ENCODE measurements around the gene WWOX. TPM values are rescaled to one million over a fixed set of nuclear protein-coding genes. Genes with fewer than 3 reads are reported as not detected.

Gene WWOX
- total and polyA plus RNA-seq, 2 of the 4 experiments (the other 2 are of a cell fraction), result 2.7 to 5.4 TPM

DNA sequence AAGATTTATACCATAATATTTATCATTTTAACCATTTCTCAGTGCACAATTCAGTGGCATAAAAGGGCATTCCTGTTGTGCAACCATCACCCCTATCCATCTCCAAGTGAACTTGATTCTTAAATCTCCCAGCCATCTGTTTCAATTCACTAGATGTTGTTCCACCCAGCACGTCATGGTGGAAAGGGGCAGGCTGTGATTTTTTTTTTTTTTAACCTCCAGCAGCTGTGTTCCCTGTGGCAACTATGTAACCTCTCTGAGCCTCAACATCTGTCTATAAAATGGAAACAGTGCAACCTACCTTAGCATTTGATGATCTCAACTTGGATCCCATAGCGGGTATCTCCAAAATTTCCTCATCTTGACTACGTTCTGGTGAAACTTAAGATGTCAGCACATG is 604.5 kb downstream of the WWOX start:
- no peaks in the 10 kb centered on the region for H3K9me1 ChIP-seq (ENCODE audit: insufficient read depth, low read length)
- no peak overlapping the region for H2AFZ ChIP-seq (replicated peaks; ENCODE audit: low read length, poor library complexity)
- H3K56ac ChIP-seq (ENCODE audit: extremely low read depth, insufficient read depth, low read length), result no peak overlapping the region
- no peak overlapping the region for H3K14ac ChIP-seq (replicated peaks; ENCODE audit: low read depth, low read length)
- WGBS, 2 experiments (ENCODE audit: extremely low coverage in 2 of 2, insufficient read length in 1 of 2), result no CpG with 5 or more reads among the region's 3 CpGs
- no peak overlapping the region for H3K18ac ChIP-seq (ENCODE audit: low read depth, low read length)
- H2AK5ac ChIP-seq (ENCODE audit: low read depth, low read length), result no peak overlapping the region
- H3K4me3 ChIP-seq (ENCODE audit: insufficient read depth, low read depth, low read length), result no peak overlapping the region
- no peak overlapping the region for H2BK15ac ChIP-seq (ENCODE audit: low read depth, low read length)
- H3K4ac ChIP-seq (ENCODE audit: low read depth, low read length), result no peak overlapping the region
- H3K9me3 ChIP-seq (ENCODE audit: control insufficient read depth, insufficient read depth, low read length), result peaks cover 16% of the 10 kb centered on the region
- ChIA-PET CTCF (no interaction called here), POLR2A (ENCODE audit: unreplicated experiment) (no interaction called here)
- no TSS peak for BruUV-seq (replicated peaks)
- in situ Hi-C loops (cut with MboI; ENCODE audit: low sequenced_read_pairs), result no loop called here
- H4K91ac ChIP-seq (ENCODE audit: insufficient read depth, low read depth, low read length), result no peak overlapping the region
- H4K20me1 ChIP-seq (ENCODE audit: insufficient read depth, low read length), result no peaks in the 10 kb centered on the region
- no peaks in the 10 kb centered on the region for H3K36me3 ChIP-seq (ENCODE audit: control insufficient read depth, insufficient read depth, low read length)
- no peak overlapping the region for H2AK9ac ChIP-seq (replicated peaks; ENCODE audit: low read depth, low read length, poor library complexity)
- H3K9ac ChIP-seq (ENCODE audit: low read depth, low read length), result no peak overlapping the region
- intact Hi-C loops (cut with micrococcal nuclease), result no loop called here
- H4K5ac ChIP-seq (ENCODE audit: low read depth, low read length), result no peak overlapping the region
- no peaks in the 10 kb centered on the region for H3K79me1 ChIP-seq (ENCODE audit: low read depth in 1 of 2, low read length in 2 of 2)
- no peak overlapping the region for H3K4me2 ChIP-seq (ENCODE audit: low read depth, low read length)
- H2BK20ac ChIP-seq (ENCODE audit: low read depth, low read length), result no peak overlapping the region
- ATAC-seq (ENCODE audit: low read depth) (no peak), DNase-seq (no peak)
- H2BK120ac ChIP-seq (ENCODE audit: low read depth, low read length), result no peak overlapping the region
- dilution Hi-C loops (cut with HindIII; ENCODE audit: low sequenced_read_pairs, unreplicated experiment), result no loop called here
- H3K27me3 ChIP-seq (ENCODE audit: control insufficient read depth, insufficient read depth, low read length), result no peaks in the 10 kb centered on the region
- no peak overlapping the region for H4K8ac ChIP-seq (ENCODE audit: low read depth in 2 of 2, low read length in 2 of 2)
- no peaks in the 10 kb centered on the region for H3K4me1 ChIP-seq (ENCODE audit: control insufficient read depth, insufficient read depth, low read length)
- TF ChIP-seq MAFK (IDR thresholded peaks at IDR 0.05; ENCODE audit: low read depth, low read length) (no peak), SMC3 (IDR thresholded peaks at IDR 0.05; ENCODE audit: low read depth, low read length) (no peak), FOS (IDR thresholded peaks at IDR 0.05; ENCODE audit: low read depth, low read length) (no peak), CHD1 (IDR thresholded peaks at IDR 0.05; ENCODE audit: low read depth, low read length) (no peak), RCOR1 (IDR thresholded peaks at IDR 0.05; ENCODE audit: insufficient replicate concordance, low read length) (no peak), NFE2L2 (IDR thresholded peaks at IDR 0.05; ENCODE audit: low read depth, low read length) (no peak), MAZ (IDR thresholded peaks at IDR 0.05; ENCODE audit: borderline replicate concordance, low read depth, low read length) (no peak), POLR2A (IDR thresholded peaks at IDR 0.05; ENCODE audit: low read depth, low read length) (no peak), RFX5 (IDR thresholded peaks at IDR 0.05; ENCODE audit: low read depth, low read length) (no peak), RAD21 (IDR thresholded peaks at IDR 0.05; ENCODE audit: low read length) (no peak), BHLHE40 (IDR thresholded peaks at IDR 0.05; ENCODE audit: low read depth, low read length) (no peak), MXI1 (IDR thresholded peaks at IDR 0.05; ENCODE audit: borderline replicate concordance, low read depth, low read length) (no peak), CEBPB (IDR thresholded peaks at IDR 0.05; ENCODE audit: low read depth, low read length) (no peak)
- TF ChIP-seq, protein P1, sequence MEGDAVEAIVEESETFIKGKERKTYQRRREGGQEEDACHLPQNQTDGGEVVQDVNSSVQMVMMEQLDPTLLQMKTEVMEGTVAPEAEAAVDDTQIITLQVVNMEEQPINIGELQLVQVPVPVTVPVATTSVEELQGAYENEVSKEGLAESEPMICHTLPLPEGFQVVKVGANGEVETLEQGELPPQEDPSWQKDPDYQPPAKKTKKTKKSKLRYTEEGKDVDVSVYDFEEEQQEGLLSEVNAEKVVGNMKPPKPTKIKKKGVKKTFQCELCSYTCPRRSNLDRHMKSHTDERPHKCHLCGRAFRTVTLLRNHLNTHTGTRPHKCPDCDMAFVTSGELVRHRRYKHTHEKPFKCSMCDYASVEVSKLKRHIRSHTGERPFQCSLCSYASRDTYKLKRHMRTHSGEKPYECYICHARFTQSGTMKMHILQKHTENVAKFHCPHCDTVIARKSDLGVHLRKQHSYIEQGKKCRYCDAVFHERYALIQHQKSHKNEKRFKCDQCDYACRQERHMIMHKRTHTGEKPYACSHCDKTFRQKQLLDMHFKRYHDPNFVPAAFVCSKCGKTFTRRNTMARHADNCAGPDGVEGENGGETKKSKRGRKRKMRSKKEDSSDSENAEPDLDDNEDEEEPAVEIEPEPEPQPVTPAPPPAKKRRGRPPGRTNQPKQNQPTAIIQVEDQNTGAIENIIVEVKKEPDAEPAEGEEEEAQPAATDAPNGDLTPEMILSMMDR (conservative IDR thresholded peaks at IDR 0.05; ENCODE audit: low read depth, low read length), result no peak
- TF ChIP-seq, protein P2, sequence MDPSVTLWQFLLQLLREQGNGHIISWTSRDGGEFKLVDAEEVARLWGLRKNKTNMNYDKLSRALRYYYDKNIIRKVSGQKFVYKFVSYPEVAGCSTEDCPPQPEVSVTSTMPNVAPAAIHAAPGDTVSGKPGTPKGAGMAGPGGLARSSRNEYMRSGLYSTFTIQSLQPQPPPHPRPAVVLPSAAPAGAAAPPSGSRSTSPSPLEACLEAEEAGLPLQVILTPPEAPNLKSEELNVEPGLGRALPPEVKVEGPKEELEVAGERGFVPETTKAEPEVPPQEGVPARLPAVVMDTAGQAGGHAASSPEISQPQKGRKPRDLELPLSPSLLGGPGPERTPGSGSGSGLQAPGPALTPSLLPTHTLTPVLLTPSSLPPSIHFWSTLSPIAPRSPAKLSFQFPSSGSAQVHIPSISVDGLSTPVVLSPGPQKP (IDR thresholded peaks at IDR 0.05; ENCODE audit: borderline replicate concordance, low read depth, low read length), result no peak
- TF ChIP-seq, protein P3, sequence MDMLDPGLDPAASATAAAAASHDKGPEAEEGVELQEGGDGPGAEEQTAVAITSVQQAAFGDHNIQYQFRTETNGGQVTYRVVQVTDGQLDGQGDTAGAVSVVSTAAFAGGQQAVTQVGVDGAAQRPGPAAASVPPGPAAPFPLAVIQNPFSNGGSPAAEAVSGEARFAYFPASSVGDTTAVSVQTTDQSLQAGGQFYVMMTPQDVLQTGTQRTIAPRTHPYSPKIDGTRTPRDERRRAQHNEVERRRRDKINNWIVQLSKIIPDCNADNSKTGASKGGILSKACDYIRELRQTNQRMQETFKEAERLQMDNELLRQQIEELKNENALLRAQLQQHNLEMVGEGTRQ (IDR thresholded peaks at IDR 0.05; ENCODE audit: low read depth, low read length), result no peak
- no peak overlapping the region for H2BK5ac ChIP-seq (ENCODE audit: low read depth, low read length, poor library complexity, severe bottlenecking)
- H3K23ac ChIP-seq (ENCODE audit: low read depth, low read length), result no peak overlapping the region
- H3K27ac ChIP-seq (ENCODE audit: insufficient read depth, low read length), result no peak overlapping the region
